OCI-LY1 (cell line): ENCODE measurements around the gene CPEB2.

Source experiments
- H2AFZ ChIP-seq: fragments of 200-600 bp; sonication (generic), shearing (Covaris generic); 2 replicates; pipeline ENCODE4 v1.6.0; 2014; ENCODE audit warnings: antibody characterized with exemption, mild to moderate bottlenecking, low read length
- H3F3A ChIP-seq: fragments of 200-600 bp; sonication (generic), shearing (Covaris generic); 2 replicates; pipeline ENCODE4 v1.6.0; 2014; ENCODE audit warnings: mild to moderate bottlenecking, antibody characterized with exemption, low read length, moderate library complexity; ENCODE audit not compliant: insufficient read depth
- H3K27ac ChIP-seq: fragments of 200-600 bp; sonication (generic); 2 replicates; pipeline ENCODE4 v1.5.1; 2014; ENCODE audit warnings: low read length, mixed run types, mild to moderate bottlenecking, low read depth; ENCODE audit not compliant: poor library complexity, severe bottlenecking
- H3K27me3 ChIP-seq: fragments of 200-600 bp; sonication (generic); 2 replicates; pipeline ENCODE4 v1.6.0; 2014; ENCODE audit warnings: antibody characterized with exemption, mild to moderate bottlenecking, low read length, moderate library complexity; ENCODE audit not compliant: insufficient read depth
- H3K36me3 ChIP-seq: fragments of 200-600 bp; sonication (generic); 2 replicates; pipeline ENCODE4 v1.6.1; 2014; ENCODE audit warnings: mild to moderate bottlenecking, antibody characterized with exemption, low read length, moderate library complexity, mixed read lengths; ENCODE audit not compliant: insufficient read depth
- H3K4me1 ChIP-seq: fragments of 200-600 bp; sonication (generic); 2 replicates; pipeline ENCODE4 v1.5.1; 2014; ENCODE audit warnings: mild to moderate bottlenecking, low read length, moderate library complexity; ENCODE audit not compliant: insufficient read depth, severe bottlenecking
- H3K4me2 ChIP-seq: fragments of 200-600 bp; sonication (generic), shearing (Covaris generic); 2 replicates; pipeline ENCODE4 v1.6.1; 2014; ENCODE audit warnings: low read length
- H3K4me3 ChIP-seq: fragments of 200-600 bp; sonication (generic); 2 replicates; pipeline ENCODE4 v1.5.1; 2014; ENCODE audit warnings: low read length, low read depth, mild to moderate bottlenecking, mixed read lengths; ENCODE audit not compliant: poor library complexity, severe bottlenecking
- H3K79me2 ChIP-seq: fragments of 200-600 bp; shearing (Covaris generic); 2 replicates; pipeline ENCODE4 v1.6.1; 2016; ENCODE audit warnings: mixed run types, low read length, mixed read lengths; ENCODE audit not compliant: insufficient read depth
- H3K9ac ChIP-seq: fragments of 200-600 bp; sonication (generic), shearing (Covaris generic); 2 replicates; pipeline ENCODE4 v1.6.1; 2014; ENCODE audit warnings: mild to moderate bottlenecking, low read length, mixed read lengths
- H3K9me2 ChIP-seq: fragments of 200-600 bp; sonication (generic), shearing (Covaris generic); 2 replicates; pipeline ENCODE4 v1.6.1; 2014; ENCODE audit warnings: low read depth, mild to moderate bottlenecking, low read length, mixed read lengths
- H3K9me3 ChIP-seq: fragments of 200-600 bp; shearing (Covaris generic); 2 replicates; pipeline ENCODE4 v1.6.1; 2014; ENCODE audit warnings: low read length, mixed read lengths
- H4K20me1 ChIP-seq: fragments of 200-600 bp; sonication (generic), shearing (Covaris generic); 2 replicates; pipeline ENCODE4 v1.6.0; 2016; ENCODE audit warnings: mild to moderate bottlenecking, low read length; ENCODE audit not compliant: insufficient read depth
- CTCF ChIP-seq: fragments of 200-600 bp; sonication (generic), shearing (Covaris generic); IDR thresholded peaks from 2 replicates; pipeline ENCODE4 v1.5.1; 2017; ENCODE audit warnings: mild to moderate bottlenecking, antibody characterized with exemption, low read length, moderate library complexity, mixed read lengths
- EZH2 ChIP-seq: fragments of 200-600 bp; sonication (generic), shearing (Covaris generic); IDR thresholded peaks from 2 replicates; pipeline ENCODE4 v1.8.0; 2017; ENCODE audit warnings: borderline replicate concordance, mixed run types, mild to moderate bottlenecking, antibody characterized with exemption, low read length, moderate library complexity, mixed read lengths

The CPEB2 gene

GRCh38 chr4:15031993-15032675 lies 29.9 kb downstream of the CPEB2 start:
- Histone ChIP-seq H4K20me1 (no peaks in the 10 kb centered on the region), H3K9me2 (no peaks in the 10 kb centered on the region), H3K27me3 (no peaks in the 10 kb centered on the region), H3K4me2 (no peak overlapping the region), H3K79me2 (no peaks in the 10 kb centered on the region), H3K4me3 (no peak overlapping the region), H3K27ac (no peak overlapping the region), H2AFZ (no peak overlapping the region), H3F3A (no peaks in the 10 kb centered on the region), H3K9me3 (no peaks in the 10 kb centered on the region), H3K36me3 (no peaks in the 10 kb centered on the region), H3K9ac (no peak overlapping the region), H3K4me1 (no peaks in the 10 kb centered on the region)
- no peak for TF ChIP-seq CTCF
- no peak for TF ChIP-seq EZH2

GRCh38 chr4:15034071-15034764 lies 31.9 kb downstream of the CPEB2 start:
- no peak for TF ChIP-seq CTCF
- TF ChIP-seq EZH2: no peak
- Histone ChIP-seq H2AFZ (no peak overlapping the region), H3K9ac (no peak overlapping the region), H3K4me2 (no peak overlapping the region), H3K36me3 (no peaks in the 10 kb centered on the region), H3K27me3 (no peaks in the 10 kb centered on the region), H4K20me1 (no peaks in the 10 kb centered on the region), H3K9me3 (no peaks in the 10 kb centered on the region), H3K4me3 (no peak overlapping the region), H3K27ac (no peak overlapping the region), H3K9me2 (no peaks in the 10 kb centered on the region), H3F3A (no peaks in the 10 kb centered on the region), H3K79me2 (no peaks in the 10 kb centered on the region), H3K4me1 (no peaks in the 10 kb centered on the region)

- no peaks in the 10 kb centered on the region for H3K9me3 ChIP-seq
- no peaks in the 10 kb centered on the region for H4K20me1 ChIP-seq
- no peaks in the 10 kb centered on the region for H3K27me3 ChIP-seq
- no peak overlapping the region for H2AFZ ChIP-seq
- H3K4me2 ChIP-seq: no peak overlapping the region
- H3K9ac ChIP-seq: no peak overlapping the region
- H3K4me1 ChIP-seq: no peaks in the 10 kb centered on the region
- H3K27ac ChIP-seq: no peak overlapping the region
- H3K4me3 ChIP-seq: no peak overlapping the region
- H3K79me2 ChIP-seq: no peaks in the 10 kb centered on the region
- no peaks in the 10 kb centered on the region for H3F3A ChIP-seq
- TF ChIP-seq CTCF: no peak
- TF ChIP-seq EZH2: no peak
- no peaks in the 10 kb centered on the region for H3K36me3 ChIP-seq
- no peaks in the 10 kb centered on the region for H3K9me2 ChIP-seq
Observed at GRCh38 chr4:15035159-15035558, 32.9 kb downstream of the CPEB2 start.
